ENCODE results near the gene GOLGA1.

- no peak for TF ChIP-seq CTCF (IDR thresholded peaks at IDR 0.05; ENCODE audit: poor library complexity, severe bottlenecking)
- TF ChIP-seq MXI1 (conservative IDR thresholded peaks at IDR 0.05; ENCODE audit: poor library complexity, severe bottlenecking) = no peak
- no peak for TF ChIP-seq POLR2AphosphoS5 (IDR thresholded peaks at IDR 0.05)
- TF ChIP-seq RAD21 (conservative IDR thresholded peaks at IDR 0.05) = no peak
Observed at GRCh38 chr9:124873664-124874063, 67.2 kb downstream of the GOLGA1 start.
